Measurements from ENCODE around the gene LNPK. TPM values are rescaled to one million over a fixed set of nuclear protein-coding genes. Genes with fewer than 3 reads are reported as not detected.

LNPK gene
- total and polyA plus RNA-seq, 2 experiments from 2014 or later = 5.4 to 8.1 TPM

- H3K9me3 Mint-ChIP-seq = no peaks in the 10 kb centered on the region
Measured at GRCh38 chr2:176003958-176004357, 1.9 kb upstream of the LNPK start.

More at GRCh38 chr2:176003958-176004357, 1.9 kb upstream of the LNPK start:
- Histone ChIP-seq H3K4me2 (no peak overlapping the region), H4K20me1 (replicated peaks; ENCODE audit: insufficient read depth) (0 out of 2 replicates have a peak, but pooled peaks cover 8% of the 10 kb centered on the region), H3K36me3 (ENCODE audit: insufficient read depth) (no peaks in the 10 kb centered on the region), H3K4me1 (ENCODE audit: insufficient read depth) (peaks cover 10% of the 10 kb centered on the region), H3K9me2 (ENCODE audit: insufficient read depth) (no peaks in the 10 kb centered on the region), H3K79me2 (replicated peaks; ENCODE audit: insufficient read depth) (peaks cover 22% of the 10 kb centered on the region), H3K27me3 (ENCODE audit: insufficient read depth) (peaks cover 37% of the 10 kb centered on the region), H3F3A (replicated peaks; ENCODE audit: low read depth) (no peaks in the 10 kb centered on the region; the same call in 1 of the 2 replicates), H3K27ac (ENCODE audit: low read depth) (no peak overlapping the region), H2AFZ (no peak overlapping the region), H3K4me3 (no peak overlapping the region)
- DNase-seq (ENCODE audit: low spot score) = no peak
- ATAC-seq = no peak
- Mint-ChIP-seq H3K4me3 (no peak overlapping the region), H3K4me1 (peaks cover 9% of the 10 kb centered on the region; the same call in 2 of the 3 replicates), H3K27me3 (ENCODE audit: insufficient read depth, low read depth, poor library complexity) (peaks cover 2% of the 10 kb centered on the region), H3K36me3 (ENCODE audit: low read depth) (no peaks in the 10 kb centered on the region), H3K27ac (no peak overlapping the region)
- TF ChIP-seq STAT1 (IDR thresholded peaks at IDR 0.05; ENCODE audit: unreplicated experiment) (no peak), JUNB (IDR thresholded peaks at IDR 0.05; ENCODE audit: unreplicated experiment) (no peak), NANOG (IDR thresholded peaks at IDR 0.05; ENCODE audit: borderline replicate concordance) (no peak), ETS1 (IDR thresholded peaks at IDR 0.05) (no peak), CTCF (conservative IDR thresholded peaks at IDR 0.05; ENCODE audit: low read depth in 2 of 2) (no peak), ZNF331 (CRISPR knock-in tag; IDR thresholded peaks at IDR 0.05; ENCODE audit: low read depth) (no peak), EZH2phosphoT487 (IDR thresholded peaks at IDR 0.05; ENCODE audit: unreplicated experiment) (no peak), ZNF114 (CRISPR knock-in tag; IDR thresholded peaks at IDR 0.05) (no peak), POLR2AphosphoS5 (IDR thresholded peaks at IDR 0.05; ENCODE audit: low read depth) (no peak), REST (IDR thresholded peaks at IDR 0.05; ENCODE audit: unreplicated experiment) (no peak)
